ENCODE data around the gene KMT2C. TPM values are rescaled to one million over a fixed set of nuclear protein-coding genes. Genes with fewer than 3 reads are reported as not detected.

The KMT2C gene
- total RNA-seq, 2 experiments from 2014 or later, result 47.5 to 105 TPM

GRCh38 chr7:152089183-152089582 is 346.6 kb downstream of the KMT2C start:
- H2AFZ ChIP-seq (ENCODE audit: low read length), result no peak overlapping the region
- no peaks in the 10 kb centered on the region for H3K4me1 ChIP-seq (ENCODE audit: insufficient read depth, low read length, poor library complexity, severe bottlenecking)
- no TSS peak for BruUV-seq (replicated peaks)
- H3K79me2 ChIP-seq (ENCODE audit: insufficient read depth, low read depth, low read length), result no peaks in the 10 kb centered on the region
- H3K9me2 ChIP-seq (ENCODE audit: insufficient read depth, low read length), result no peaks in the 10 kb centered on the region
- intact Hi-C loops (cut with micrococcal nuclease; ENCODE audit: unreplicated experiment), result no loop called here
- POLR2A ChIA-PET, result no interaction called here
- no peaks in the 10 kb centered on the region for H3K36me3 ChIP-seq (ENCODE audit: insufficient read depth, low read length)
- H3K4me2 ChIP-seq (ENCODE audit: low read length), result no peak overlapping the region
- no peak for TF ChIP-seq CTCF (conservative IDR thresholded peaks at IDR 0.05; ENCODE audit: low read length)
- TF ChIP-seq EZH2phosphoT487 (IDR thresholded peaks at IDR 0.05; ENCODE audit: borderline replicate concordance, low read depth, low read length), result no peak
- H3K27ac ChIP-seq (ENCODE audit: low read depth, low read length, poor library complexity, severe bottlenecking), result no peak overlapping the region
- no peak for DNase-seq (ENCODE audit: low spot score)
- no peaks in the 10 kb centered on the region for H4K20me1 ChIP-seq (ENCODE audit: insufficient read depth, low read length)
- no peak overlapping the region for H3K4me3 ChIP-seq (ENCODE audit: low read depth, low read length, poor library complexity, severe bottlenecking)
- H3K9me3 ChIP-seq (ENCODE audit: low read length), result no peaks in the 10 kb centered on the region
- CTCF ChIA-PET (ENCODE audit: unreplicated experiment), result no interaction called here

- intact Hi-C loops (cut with micrococcal nuclease; ENCODE audit: unreplicated experiment), result no loop called here
- H3K36me3 ChIP-seq (ENCODE audit: insufficient read depth, low read length), result no peaks in the 10 kb centered on the region
- no TSS peak for BruUV-seq (replicated peaks)
- no peaks in the 10 kb centered on the region for H3K4me1 ChIP-seq (ENCODE audit: insufficient read depth, low read length, poor library complexity, severe bottlenecking)
- H3K4me3 ChIP-seq (ENCODE audit: low read depth, low read length, poor library complexity, severe bottlenecking), result no peak overlapping the region
- no peak overlapping the region for H3K4me2 ChIP-seq (ENCODE audit: low read length)
- CTCF ChIA-PET (ENCODE audit: unreplicated experiment), result no interaction called here
- no peak for DNase-seq (ENCODE audit: low spot score)
- H3K27ac ChIP-seq (ENCODE audit: low read depth, low read length, poor library complexity, severe bottlenecking), result no peak overlapping the region
- H3K9me3 ChIP-seq (ENCODE audit: low read length), result no peaks in the 10 kb centered on the region
- POLR2A ChIA-PET, result no interaction called here
- H4K20me1 ChIP-seq (ENCODE audit: insufficient read depth, low read length), result no peaks in the 10 kb centered on the region
- TF ChIP-seq CTCF (conservative IDR thresholded peaks at IDR 0.05; ENCODE audit: low read length) (no peak), EZH2phosphoT487 (IDR thresholded peaks at IDR 0.05; ENCODE audit: borderline replicate concordance, low read depth, low read length) (no peak)
- no peaks in the 10 kb centered on the region for H3K79me2 ChIP-seq (ENCODE audit: insufficient read depth, low read depth, low read length)
- no peak overlapping the region for H2AFZ ChIP-seq (ENCODE audit: low read length)
- no peaks in the 10 kb centered on the region for H3K9me2 ChIP-seq (ENCODE audit: insufficient read depth, low read length)
Observed at GRCh38 chr7:152086513-152086912, 349.3 kb downstream of the KMT2C start.

GRCh38 chr7:152085131-152085530 is 350.7 kb downstream of the KMT2C start:
- H2AFZ ChIP-seq (ENCODE audit: low read length), result no peak overlapping the region
- H3K9me2 ChIP-seq (ENCODE audit: insufficient read depth, low read length), result no peaks in the 10 kb centered on the region
- no peak for DNase-seq (ENCODE audit: low spot score)
- H3K4me2 ChIP-seq (ENCODE audit: low read length), result no peak overlapping the region
- CTCF ChIA-PET (ENCODE audit: unreplicated experiment), result no interaction called here
- no peaks in the 10 kb centered on the region for H3K4me1 ChIP-seq (ENCODE audit: insufficient read depth, low read length, poor library complexity, severe bottlenecking)
- no peaks in the 10 kb centered on the region for H3K9me3 ChIP-seq (ENCODE audit: low read length)
- H3K4me3 ChIP-seq (ENCODE audit: low read depth, low read length, poor library complexity, severe bottlenecking), result no peak overlapping the region
- POLR2A ChIA-PET, result no interaction called here
- H4K20me1 ChIP-seq (ENCODE audit: insufficient read depth, low read length), result no peaks in the 10 kb centered on the region
- H3K36me3 ChIP-seq (ENCODE audit: insufficient read depth, low read length), result no peaks in the 10 kb centered on the region
- TF ChIP-seq CTCF (conservative IDR thresholded peaks at IDR 0.05; ENCODE audit: low read length) (no peak), EZH2phosphoT487 (IDR thresholded peaks at IDR 0.05; ENCODE audit: borderline replicate concordance, low read depth, low read length) (no peak)
- no peak overlapping the region for H3K27ac ChIP-seq (ENCODE audit: low read depth, low read length, poor library complexity, severe bottlenecking)
- BruUV-seq (replicated peaks), result no TSS peak
- intact Hi-C loops (cut with micrococcal nuclease; ENCODE audit: unreplicated experiment), result no loop called here
- no peaks in the 10 kb centered on the region for H3K79me2 ChIP-seq (ENCODE audit: insufficient read depth, low read depth, low read length)

Small RNA genes lying within 50 kb of the gene (small RNA-seq; reads per million reads assigned to genes)
- gene AC104692.1 (not detected), gene AC104692.2 (not detected), gene RF00019 (not detected)

Other genes starting within 250 kb of the KMT2C start
- 39.7 and 40.0 TPM in 2 replicates for gene XRCC2, start 240.1 kb upstream of the KMT2C start, total RNA-seq (2014; rRNA removed; shearing (Covaris generic))
- 40.1 and 49.6 TPM in 2 replicates for gene XRCC2, start 240.1 kb upstream of the KMT2C start, total RNA-seq (2022)

Data from OCI-LY7 (cell line).